Right hindlimb (tissue), 1 donor: ENCODE measurements around the gene KIF26A.

Experiments used
- DNase-seq: peaks from one replicate; pipeline ENCODE4 v3.0.0-alpha.2; 2018

KIF26A gene

DNA sequence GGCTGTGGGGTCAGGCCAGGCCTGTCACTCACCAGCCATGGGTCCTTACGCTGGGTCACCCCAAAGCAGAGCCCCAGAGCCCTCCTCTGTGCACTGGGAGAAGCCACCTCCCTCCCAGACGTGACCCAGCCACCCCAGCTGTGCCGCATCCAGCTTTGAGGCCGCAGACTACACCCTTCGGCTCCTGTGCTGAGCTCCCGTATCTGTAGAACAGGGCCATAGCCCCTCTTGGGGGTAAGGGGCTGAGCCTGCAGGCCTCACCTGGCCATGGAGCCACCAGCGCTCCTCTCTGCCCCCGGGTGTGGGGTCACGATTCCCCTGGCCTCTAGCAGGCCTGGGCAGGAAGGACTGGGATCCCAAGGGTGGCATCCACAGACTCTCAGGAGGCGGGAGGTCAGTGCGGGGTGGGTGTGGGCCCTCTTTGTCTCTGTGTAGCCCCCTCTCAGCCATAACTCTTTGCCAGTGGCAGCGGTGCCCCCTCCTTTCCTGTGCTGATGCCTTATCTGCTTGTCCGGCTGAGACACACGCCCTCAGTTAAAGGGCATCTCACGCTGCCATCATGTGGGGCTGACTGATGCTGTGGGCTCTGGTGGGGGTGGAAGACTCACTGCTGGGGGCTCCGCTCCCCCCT is 36.6 kb upstream of the KIF26A start:
- no peak for DNase-seq

DNA sequence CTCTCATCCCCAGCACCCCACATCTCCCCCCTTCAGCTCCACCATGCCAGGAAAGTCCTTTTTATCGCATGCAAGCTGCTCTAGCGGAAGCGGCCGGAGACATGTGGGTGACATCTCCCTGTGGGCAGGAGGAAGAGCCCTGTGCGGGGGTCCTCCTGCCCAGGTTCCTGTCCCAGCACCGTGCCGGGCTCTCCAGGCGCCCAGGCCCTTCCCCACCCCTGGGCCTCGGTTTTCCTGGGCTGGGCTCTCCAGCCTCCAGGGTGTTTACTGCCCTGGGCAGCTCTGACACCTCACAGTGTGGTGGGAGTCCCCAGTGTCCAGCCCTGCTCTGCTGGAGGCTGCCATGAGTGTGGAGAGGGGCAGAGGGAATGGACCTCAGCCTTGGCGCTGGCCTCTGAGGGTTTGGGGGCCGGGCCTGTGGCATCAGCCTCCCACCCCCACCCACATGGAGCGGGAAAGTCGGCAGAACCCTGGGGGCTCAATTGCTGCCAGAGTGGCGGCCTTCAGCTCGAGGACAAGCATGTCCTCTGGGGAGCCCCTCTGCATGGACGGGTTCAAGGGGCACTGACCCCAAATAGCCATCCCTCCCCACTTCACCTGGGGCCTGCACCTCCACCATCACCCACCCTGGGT is 36.0 kb upstream of the KIF26A start:
- DNase-seq: peak; percentile 15

DNA sequence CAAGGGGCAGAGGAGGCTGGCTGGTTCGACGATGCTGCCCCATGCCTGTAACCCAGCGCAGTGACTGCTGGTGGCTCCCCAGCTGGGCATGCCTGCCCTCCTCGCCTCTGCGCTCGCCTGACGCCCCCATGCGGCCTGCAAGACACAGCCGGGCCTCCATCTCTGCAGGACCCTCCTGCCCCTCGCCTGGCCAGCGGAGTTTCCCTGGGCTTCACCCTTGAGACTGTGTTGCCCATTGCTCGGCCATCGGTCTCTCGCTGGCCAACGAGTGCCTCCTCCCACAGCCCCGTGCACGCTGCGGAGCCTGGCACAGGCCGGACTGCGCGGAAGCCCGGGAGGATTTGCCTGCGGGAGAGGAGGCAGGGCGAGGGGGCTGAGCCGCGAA is 35.3 kb upstream of the KIF26A start:
- DNase-seq: peak; percentile 11

DNA sequence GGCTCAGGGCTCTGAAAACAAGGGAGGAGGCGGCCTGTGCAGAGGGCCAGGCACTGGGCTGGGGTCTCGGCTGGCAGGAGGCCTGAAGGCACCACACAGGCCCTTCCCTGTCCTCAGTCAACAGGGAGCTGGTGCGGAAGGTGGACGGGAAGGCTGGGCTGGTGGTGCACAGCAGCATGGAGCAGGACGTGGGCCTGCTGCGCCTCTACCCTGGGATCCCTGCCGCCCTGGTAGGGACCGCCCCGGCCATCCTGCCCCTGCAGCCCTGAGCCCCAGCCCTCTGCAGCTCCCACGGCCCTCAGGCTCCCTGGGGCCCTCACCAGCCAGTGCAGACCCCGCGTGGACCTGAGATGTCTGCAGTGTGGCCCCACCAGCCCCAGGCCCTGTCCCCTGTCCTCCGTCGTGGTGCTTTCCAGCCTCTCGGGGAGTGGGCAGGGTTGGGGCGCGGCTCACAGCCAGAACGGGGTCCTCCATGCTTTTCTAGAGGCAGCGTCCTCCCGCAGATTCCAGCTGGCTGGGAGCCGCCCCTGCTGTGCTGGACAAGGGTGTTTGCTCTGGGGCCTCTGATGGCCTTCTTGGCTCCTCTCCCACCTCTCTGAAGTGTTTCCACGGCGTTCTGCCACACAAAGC is 34.8 kb upstream of the KIF26A start:
- peak; percentile 12 for DNase-seq

DNA sequence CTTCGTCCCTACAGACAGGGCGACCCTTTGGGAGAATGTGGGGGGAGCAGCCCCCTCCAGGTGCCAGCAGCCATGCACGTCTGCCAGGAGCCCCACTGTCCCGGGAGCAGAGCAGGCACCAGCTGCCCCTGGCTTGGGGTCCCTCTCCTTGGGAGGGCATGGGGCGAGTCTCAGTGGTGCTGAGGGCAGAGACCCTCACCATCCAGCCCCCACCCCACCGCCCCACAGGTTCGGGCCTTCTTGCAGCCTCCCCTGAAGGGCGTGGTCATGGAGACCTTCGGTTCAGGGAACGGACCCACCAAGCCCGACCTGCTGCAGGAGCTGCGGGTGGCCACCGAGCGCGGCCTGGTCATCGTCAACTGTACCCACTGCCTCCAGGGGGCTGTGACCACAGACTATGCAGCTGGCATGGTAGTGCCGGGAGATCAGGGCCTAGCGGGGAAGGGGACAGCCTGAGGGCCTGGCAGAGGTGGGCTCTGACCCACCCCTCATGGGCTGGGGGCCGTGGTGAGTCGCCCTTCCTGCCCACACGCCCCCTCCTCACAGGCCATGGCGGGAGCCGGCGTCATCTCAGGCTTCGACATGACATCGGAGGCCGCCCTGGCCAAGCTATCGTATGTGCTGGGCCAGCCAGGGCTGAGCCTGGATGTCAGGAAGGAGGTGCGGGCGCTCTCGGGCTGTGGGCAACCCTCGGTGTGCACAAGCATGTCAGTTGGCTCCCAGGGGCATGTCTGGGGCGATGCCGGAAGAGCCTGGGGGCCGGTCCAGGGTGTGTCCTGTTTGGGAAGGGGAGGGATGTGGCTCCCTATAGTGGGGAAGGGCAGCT is 34.1 kb upstream of the KIF26A start:
- peak; percentile 16 for DNase-seq

DNA sequence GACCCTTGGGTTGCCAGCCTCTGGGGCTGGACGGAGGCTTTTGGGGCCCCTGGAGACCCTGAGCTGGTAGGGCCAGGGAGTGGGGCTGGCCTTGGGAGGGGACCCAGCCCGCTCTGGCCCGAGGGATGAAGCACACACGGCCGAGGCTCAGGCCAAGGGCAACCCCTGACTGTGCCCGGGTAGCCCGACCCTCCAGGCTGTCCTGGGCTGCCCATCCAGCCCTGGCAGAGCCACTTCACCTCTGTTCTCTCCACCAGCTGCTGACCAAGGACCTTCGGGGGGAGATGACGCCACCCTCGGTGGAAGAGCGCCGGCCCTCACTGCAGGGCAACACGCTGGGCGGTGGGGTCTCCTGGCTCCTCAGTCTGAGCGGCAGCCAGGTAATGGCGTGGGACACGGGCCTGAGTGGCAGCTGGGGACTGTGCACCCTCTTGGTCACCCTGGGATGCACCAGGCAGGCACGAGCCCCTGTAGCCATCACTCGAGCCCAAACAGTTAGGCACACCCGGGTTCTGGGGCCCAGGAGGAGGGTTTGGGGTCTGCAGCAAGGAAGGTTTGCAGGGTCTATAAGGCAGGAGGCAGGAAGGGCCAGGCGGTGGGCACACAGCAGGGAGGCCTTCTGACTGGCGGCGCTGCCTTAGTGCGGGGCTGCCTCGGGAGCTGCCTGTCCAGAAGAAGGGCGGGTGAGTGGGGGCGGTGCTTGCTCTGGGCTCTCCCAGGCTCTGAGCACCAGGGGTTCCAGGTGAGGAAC is 33.1 kb upstream of the KIF26A start:
- peak; percentile 14 for DNase-seq

DNA sequence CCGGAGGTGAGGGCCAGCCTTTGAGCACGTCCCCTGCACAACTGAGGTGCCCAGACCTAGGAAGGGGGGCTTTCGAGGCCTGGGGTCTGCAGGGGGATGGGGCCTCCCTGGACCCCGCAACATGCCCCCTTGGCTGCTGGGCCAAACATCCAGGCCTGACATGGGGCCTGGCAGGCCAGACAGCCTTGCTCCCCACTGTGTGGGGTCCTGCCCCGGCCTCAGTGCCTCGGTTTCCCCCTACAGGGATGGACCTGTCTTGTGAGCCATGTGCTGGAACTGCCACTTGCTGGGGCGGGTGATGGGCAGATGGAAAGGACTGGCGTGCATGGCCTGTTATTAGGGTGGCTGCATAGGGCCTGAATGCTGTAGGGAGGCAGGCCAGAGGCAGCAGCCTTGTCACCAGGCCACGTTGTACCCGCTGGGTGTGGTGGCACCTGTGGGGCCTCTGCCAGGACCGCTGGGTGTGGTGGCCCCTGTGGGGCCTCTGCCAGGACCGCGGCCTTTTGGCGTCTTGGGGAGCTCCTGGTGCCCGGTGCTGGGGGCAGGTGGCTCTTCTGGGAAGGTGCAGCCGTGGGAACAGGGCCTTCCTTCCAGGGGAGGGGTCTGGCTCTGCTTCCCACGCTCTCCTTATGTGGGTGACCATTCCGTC is 32.4 kb upstream of the KIF26A start:
- DNase-seq: peak; percentile 7

DNA sequence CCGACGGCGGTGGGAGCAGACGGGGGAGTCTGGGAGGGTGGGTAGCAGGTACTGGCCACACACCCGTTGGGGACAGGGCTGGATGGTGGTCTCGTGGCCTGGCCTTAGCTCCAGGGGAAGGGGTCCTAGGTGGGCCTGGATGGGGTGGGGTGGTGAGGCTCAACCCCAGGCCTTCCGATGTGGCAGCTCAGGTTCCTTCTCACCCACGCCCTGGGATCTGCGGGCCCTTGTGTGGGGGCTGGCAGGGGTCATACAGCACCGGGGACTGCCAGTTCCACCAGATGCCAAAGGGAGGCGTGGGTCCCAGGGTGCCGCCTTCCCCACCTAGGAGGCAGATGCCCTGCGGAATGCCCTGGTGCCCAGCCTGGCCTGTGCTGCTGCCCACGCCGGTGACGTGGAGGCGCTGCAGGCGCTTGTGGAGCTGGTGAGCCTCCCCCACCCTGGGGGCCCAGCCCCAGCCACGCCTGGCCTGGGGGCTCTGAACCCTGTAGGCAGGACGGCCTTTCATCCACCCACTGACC is 31.9 kb upstream of the KIF26A start:
- peak; percentile 12 for DNase-seq

DNA sequence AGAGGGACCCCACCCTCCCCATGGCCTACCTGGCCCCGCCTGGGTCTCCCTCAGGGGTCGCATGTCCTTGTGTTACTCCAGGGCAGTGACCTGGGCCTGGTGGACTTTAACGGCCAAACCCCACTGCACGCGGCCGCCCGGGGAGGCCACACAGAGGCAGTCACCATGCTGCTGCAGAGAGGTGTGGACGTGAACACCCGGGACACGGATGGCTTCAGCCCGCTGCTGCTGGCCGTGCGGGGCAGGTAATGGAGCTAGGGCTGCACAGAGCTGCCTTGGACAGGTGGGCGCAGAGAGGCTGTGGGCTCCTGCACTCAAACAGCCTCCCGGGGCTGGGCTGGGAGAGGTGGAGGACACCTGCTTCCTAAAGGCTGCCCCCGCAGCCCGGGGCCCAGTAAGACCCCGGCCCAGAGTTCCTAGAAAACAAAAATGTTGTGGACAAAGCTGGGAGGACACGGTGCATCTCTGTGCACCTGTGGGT is 31.2 kb upstream of the KIF26A start:
- no peak for DNase-seq

DNA sequence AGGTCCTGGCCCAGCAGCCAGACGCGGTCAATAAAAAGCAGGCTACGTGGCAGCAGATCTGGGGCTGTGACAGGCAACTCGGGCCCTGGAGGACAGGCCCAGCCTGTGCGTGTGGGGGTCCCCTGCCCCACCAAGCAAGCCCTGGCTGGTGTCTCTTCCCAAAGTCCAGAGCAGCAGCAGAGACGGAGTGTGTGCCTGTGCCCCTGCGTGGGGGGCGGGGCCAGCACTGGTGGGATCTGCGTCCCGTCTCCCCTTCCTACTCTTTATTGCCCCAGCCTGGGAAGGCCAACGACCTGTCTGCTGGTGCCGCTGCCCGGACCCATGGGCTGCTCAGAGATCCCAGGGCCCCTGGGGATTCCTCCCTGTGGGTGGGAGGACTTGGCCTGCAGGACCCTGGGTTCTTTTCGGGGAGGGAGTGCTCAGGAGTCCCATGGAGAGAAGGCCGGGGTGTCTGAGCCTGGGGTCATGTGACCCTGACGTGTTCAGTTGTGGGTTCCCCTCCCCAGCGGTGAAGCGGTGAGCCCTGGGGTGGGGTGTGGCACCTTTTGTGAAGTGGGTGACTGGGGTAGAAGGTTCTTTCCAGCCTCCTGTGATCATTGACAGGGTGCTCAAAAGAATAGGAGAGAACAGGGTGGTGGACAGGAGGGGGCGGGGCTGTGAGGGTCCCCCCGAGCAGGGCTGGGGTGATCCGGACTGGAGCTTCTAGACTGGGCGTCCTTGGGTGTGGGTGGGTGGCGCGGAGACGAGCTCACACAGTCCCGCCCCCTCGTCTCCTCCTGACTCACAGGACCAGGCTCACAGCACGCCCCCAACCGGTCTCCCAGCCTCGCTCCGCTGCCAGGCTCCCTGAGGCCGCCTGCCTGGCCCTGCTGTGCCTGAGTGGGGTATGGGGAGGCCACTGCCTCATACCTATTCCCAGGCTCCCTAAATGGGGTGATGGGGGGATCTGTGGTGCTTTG is 30.5 kb upstream of the KIF26A start:
- DNase-seq: peak; percentile 14

DNA sequence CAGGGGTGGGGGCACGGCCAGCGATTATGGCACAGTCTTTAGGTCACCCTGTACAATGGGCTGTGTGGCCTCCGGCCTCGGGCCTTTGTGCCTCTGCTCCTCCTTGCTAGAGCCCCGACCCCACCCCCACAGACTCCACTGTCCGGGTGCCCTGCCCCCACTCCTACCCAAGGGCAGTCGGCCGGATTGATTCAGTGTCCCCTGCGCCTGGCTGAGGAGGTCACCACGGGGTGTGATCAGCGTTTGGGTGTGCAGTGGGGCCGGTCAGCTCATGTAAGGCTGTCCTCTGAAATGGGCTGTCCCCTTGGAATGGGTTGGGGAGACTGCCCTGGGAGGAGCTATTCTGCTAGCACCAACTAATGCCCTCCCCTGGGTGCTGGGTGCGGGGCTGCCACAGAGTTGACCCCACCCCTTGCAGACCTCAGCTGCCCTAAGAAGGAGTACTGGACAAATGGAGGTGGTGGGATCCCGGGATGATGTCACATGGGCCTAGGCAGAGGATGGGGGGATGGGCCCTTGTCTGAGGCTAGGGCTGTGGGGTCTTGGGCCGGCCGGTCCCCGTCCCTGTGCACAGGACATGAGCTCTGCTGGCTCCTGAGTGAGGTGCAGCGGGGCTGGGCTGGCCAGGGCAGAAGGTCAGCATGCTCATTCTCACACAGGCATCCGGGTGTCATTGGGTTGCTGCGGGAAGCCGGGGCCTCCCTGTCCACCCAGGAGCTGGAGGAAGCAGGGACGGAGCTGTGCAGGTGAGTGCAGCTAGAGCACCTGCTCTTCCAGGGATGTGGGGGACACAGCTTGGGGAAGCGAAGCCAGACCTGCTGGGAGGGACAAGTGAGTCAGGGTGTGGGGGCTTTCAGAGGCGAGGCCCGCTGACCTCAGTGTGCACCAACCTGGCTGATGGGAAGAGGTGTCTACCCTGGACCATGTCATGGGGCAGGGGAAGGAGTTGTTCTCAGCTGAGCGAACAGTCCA is 29.5 kb upstream of the KIF26A start:
- peak; percentile 6 for DNase-seq

DNA sequence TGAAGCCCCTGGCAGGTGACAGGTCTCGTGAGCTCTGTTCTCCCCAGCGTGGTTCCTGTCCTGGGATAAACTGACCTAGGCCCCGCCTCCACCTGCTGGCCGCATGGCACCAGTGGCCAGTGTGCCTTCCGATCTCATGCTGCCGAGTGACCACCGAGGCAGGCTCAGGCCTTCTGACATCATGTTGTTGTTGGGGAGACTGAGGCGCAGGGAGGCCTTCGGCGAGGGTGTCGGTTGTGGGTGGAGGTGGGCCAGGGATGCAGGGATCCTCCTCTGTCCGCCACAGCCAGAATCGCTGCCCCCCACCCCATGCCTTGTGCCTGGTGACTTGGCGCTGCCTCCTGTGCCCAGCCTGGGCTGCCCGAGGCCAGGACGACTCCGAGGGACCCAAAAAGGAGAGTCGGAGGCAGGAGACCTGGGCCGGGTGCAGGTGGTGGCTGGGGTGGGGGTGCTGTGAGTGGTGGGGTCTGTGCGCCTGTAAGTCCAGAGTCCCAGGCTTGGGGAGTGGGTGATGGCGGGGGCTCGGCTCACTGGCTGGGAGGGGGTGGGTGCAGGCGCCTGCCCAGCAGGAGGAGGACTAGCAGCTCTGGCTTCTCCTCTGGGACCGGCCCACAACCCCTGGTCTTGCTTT is 28.5 kb upstream of the KIF26A start:
- DNase-seq: peak; percentile 11

DNA sequence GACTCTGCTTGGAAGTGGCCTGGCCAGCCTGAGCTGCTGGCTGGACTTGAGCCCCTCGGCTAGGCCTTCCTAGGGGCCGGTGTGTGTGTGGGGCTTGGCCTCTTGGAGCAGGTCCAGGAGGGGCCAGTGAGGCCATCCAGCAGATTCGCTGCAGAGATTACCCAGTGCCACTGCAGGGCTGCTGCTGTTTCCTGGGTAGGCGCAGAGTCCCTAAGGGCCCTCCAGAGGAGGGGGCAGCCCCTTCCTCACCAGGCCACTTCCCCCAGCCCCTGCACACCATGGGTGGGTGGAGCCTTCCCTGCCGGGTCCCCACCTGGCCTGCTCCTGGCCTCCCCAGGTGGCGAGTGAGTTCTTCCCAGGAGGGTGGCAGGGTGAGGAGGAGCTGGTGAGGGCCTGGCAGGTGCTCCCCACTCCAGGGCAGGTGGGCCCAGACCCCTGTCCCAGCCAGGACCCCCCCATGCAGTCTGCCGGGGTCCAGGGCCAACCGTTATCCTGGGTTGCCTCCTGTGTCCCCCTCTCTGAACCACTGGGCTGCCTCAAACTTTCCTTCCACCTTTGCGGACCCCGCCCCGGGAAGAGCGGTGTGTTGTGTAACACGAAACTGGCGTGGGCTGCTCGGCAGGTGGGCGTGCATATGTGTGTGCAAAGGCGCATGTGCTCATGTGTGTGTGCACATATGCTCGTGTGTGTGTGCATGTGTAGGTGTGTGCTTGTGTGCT is 27.7 kb upstream of the KIF26A start:
- peak; percentile 14 for DNase-seq

DNA sequence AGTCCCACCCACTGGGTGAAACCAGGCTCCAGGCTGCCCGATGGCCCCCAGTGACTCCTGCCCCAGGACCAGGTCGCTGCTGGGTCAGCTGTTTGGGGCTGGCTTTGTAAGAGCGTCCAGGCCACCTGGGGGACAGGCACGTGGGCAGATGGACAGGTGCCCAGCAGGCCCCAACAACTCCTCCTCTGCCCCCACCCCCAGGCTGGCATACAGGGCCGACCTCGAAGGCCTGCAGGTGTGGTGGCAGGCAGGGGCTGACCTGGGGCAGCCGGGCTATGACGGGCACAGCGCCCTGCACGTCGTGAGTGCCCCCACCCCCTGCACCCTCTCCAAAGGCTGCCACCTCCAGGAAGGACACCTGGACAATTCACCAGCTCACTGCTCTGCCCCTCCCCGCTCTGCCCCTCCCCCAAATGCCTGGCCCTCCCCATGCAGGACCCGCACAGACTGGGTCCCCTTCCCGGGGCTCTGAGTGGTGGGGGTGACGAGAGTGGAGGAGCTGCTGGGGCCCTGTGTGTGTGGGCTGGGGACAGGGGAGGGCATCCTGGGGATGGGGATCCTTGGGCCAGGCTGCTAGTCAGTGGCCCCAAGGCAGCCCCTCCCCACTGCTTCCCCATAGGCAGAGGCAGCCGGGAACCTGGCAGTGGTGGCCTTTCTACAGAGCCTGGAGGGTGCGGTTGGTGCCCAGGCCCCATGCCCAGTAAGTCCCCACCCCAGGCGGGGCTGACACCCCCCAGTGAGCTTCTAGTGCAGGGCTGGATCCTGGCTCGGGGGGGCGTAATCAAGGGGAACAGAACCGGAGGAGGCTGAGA is 26.9 kb upstream of the KIF26A start:
- peak; percentile 13 for DNase-seq

DNA sequence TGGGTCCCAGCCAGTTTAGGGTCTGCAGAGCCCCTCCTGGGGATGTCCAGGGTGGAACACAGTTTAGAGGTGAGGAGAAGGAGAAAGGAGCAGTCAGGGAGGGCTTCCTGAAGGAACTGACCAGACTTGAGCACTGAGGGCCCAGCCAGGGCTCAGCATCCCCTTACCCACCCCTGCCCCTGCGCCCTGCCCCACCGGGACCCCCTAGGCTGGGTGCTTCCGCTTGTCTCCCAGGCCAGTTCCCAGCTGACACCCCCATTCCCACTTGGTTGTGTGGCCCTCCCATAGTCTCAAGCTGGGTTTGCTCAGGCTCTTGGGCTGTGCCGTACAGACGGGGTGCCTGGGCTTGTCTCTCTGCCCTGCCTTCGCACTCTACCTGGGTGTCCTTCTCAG is 26.3 kb upstream of the KIF26A start:
- DNase-seq: peak; percentile 11

DNA sequence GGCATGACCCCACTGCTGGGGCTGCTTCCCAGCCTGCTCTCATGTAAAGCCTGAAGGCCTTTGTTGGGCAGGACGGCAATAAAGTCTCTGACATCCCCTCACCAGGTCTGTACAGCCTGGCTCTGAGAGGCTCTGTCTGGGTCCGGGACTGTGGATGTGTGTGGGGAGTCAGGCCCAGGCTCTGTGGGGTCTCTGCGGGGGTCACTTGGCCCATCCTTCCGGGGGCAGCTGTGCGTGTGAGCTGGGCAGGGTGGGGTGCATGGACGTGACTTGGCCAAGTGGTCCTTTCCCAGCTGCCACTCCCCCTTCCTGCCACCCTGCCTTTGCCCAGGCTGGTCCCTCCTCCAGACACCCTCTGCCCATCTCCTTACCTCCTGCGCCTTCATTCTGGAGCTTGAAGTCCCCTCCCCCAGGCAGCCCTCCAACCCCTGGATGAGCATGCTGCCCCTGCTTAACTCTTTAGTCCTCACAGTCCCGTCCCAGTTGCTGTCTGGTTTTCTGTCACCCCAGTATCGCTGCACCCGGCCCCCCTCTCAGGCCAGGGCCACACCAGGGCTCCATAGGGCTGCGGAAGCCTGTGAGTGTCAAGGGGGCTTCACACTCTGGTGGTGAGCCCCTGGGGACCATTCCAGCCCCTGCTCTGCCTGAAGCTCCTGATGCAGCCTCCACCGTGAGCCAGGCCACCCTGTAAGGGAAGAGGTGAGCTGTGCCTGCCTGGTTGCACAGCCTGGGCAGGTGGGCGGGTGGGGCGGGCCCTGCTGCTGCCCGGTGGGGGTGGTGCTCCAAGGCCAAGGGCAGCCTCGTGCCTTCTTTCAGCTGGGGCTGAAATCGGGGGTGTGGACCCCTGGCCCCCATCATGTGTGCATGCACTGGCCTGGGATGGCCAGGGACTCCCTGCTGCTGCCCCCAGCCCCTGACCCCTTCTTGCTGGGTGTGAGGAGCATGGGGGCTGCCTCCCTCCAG is 25.5 kb upstream of the KIF26A start:
- DNase-seq: peak; percentile 19
